Measurements from ENCODE around the gene SCNM1. TPM values are rescaled to one million over a fixed set of nuclear protein-coding genes. Genes with fewer than 3 reads are reported as not detected.
"Not testable (repeated sequence)": the region's sequence is repeated elsewhere in the genome, so short reads cannot be mapped to it uniquely, and the experiment has no call there.

SCNM1 gene
- total and polyA plus RNA-seq, 9 of the 15 experiments (the other 6 are each of a cell fraction or from before 2014, with no cell fraction given) = 17.2 to 204 (median 63.0) TPM

DNA sequence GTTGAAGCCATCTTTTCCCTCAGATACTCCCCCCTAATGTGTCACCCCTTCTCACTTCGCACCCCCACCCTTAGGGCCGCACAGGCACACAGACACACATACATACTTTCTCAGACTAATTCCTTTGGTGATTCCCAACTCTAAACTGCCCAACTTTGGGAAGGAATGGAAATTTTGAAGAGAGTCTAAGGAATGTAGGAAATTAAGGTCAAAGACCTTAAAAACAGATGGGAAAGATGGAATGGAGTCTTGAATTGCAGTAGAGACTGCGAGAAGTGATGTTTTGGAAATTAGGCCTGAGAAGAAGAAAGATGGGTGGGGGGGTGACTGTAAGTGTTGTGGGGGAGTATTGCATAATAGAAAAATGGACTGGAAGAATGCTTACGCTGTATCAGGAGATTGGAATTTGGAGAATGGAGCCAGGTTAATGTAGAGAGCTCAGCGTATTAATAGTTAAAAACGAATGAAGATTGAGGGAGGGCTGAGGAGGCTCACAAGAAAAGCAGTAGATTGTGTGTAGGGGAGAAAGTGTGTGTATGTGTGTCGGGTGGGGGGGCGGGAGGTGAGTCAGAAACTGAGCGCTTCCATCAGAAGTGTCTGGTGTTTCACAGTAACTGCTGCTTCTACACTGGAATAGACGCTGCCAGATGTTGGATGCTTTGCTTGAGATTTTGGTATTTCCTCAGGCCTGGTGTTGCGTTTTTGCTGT is 34.1 kb downstream of the SCNM1 start (continued):
- TF ChIP-seq ZNF280B (CRISPR knock-in tag; IDR thresholded peaks at IDR 0.05) = no peak

GRCh38 chr1:151205381-151205965 is 39.5 kb downstream of the SCNM1 start:
- H3K4me1 ChIP-seq (replicated peaks in 1 of 2; ENCODE audit: control insufficient read depth in 2 of 2, insufficient read depth in 2 of 2, low read length in 2 of 2); BruUV-seq (replicated peaks); H3K4me3 ChIP-seq; intact Hi-C loops (cut with micrococcal nuclease); H3K27me3 ChIP-seq (ENCODE audit: control insufficient read depth in 2 of 2, insufficient read depth in 2 of 2, low read length in 2 of 2); FAIRE-seq; ATAC-seq; H3K9ac ChIP-seq (ENCODE audit: insufficient read depth in 1 of 2, low read depth in 2 of 2, low read length in 2 of 2); H3K4me2 ChIP-seq (ENCODE audit: insufficient read depth, low read length); DNase-seq (ENCODE audit: extremely low read depth in 1 of 4, low spot score in 3 of 4); CTCF ChIA-PET (ENCODE audit: low intra/inter-chr PET ratio); H3K9me1 ChIP-seq (ENCODE audit: control insufficient read depth, insufficient read depth, low read length); H4K20me1 ChIP-seq (replicated peaks; ENCODE audit: control insufficient read depth, insufficient read depth, low read length); H3K9me3 ChIP-seq (replicated peaks; ENCODE audit: control insufficient read depth, insufficient read depth, low read depth, low read length); in situ Hi-C loops (cut with MboI); H2AFZ ChIP-seq (ENCODE audit: low read depth, low read length); H3K27ac ChIP-seq (ENCODE audit: extremely low read depth, low read depth, low read length): not testable (repeated sequence)
- POLR2A ChIA-PET = interaction anchor here (0.7 to 1.2 kb wide), 2 partner anchors 14 to 134 kb away, joined by 3 read pairs; no protein-coding TSS in a partner anchor
- WGBS (ENCODE audit: insufficient coverage, low coverage, missing lambda C conversion rate) = 78% methylated on average over 11 of the region's 12 CpGs
- H3K36me3 ChIP-seq (ENCODE audit: control insufficient read depth, insufficient read depth, low read length) = peaks cover 50% of the 10 kb centered on the region; the same call in 2 of the 3 replicates
- peaks cover 26% of the 10 kb centered on the region for H3K79me2 ChIP-seq (ENCODE audit: control insufficient read depth, insufficient read depth, low read length)
- TF ChIP-seq ZNF121 (CRISPR knock-in tag; conservative IDR thresholded peaks at IDR 0.05) = peak; percentile 20; the same call in 1 of the 2 replicates
